WERI-Rb-1 (cell line): ENCODE results near the gene EHBP1L1.

Experiments used
- DNase-seq: peaks from one replicate; pipeline ENCODE4 v3.0.0-alpha.2; 2020
- H3K27ac ChIP-seq: fragments of 250-450 bp; sonication (Bioruptor Pico); 2 replicates; pipeline ENCODE4 v1.5.1; 2020; ENCODE audit warnings: mild to moderate bottlenecking, moderate library complexity
- H3K27me3 ChIP-seq: fragments of 250-450 bp; sonication (Bioruptor Pico); 2 replicates; pipeline ENCODE4 v1.5.1; 2021; ENCODE audit warnings: mild to moderate bottlenecking, low read depth, moderate library complexity; ENCODE audit not compliant: insufficient read depth, severe bottlenecking
- H3K36me3 ChIP-seq: fragments of 250-450 bp; sonication (Bioruptor Pico); 2 replicates; pipeline ENCODE4 v1.5.1; 2020; ENCODE audit warnings: mild to moderate bottlenecking, moderate library complexity
- H3K4me3 ChIP-seq: 2 replicates; pipeline ENCODE4 v1.5.1; 2011; ENCODE audit warnings: low read depth, mild to moderate bottlenecking, control low read depth, low read length
- H3K9me3 ChIP-seq: fragments of 250-450 bp; sonication (Bioruptor Pico); 2 replicates; pipeline ENCODE4 v1.5.1; 2021; ENCODE audit warnings: mild to moderate bottlenecking, moderate library complexity; ENCODE audit not compliant: severe bottlenecking
- CTCF ChIP-seq: IDR thresholded peaks from 2 replicates; pipeline ENCODE4 v1.5.1; 2011; ENCODE audit warnings: low read depth, mild to moderate bottlenecking, control low read depth, inconsistent platforms, low read length

Gene EHBP1L1

GRCh38 chr11:65639623-65640482 is 64.0 kb downstream of the EHBP1L1 start:
- no peak overlapping the region for H3K4me3 ChIP-seq
- no peak overlapping the region for H3K27ac ChIP-seq
- peaks cover 27% of the 10 kb centered on the region for H3K36me3 ChIP-seq

GRCh38 chr11:65640483-65641296 is 64.8 kb downstream of the EHBP1L1 start:
- Histone ChIP-seq H3K4me3 (no peak overlapping the region), H3K36me3 (peaks cover 20% of the 10 kb centered on the region), H3K27me3 (no peaks in the 10 kb centered on the region), H3K27ac (no peak overlapping the region), H3K9me3 (no peaks in the 10 kb centered on the region)
- TF ChIP-seq CTCF: no peak
- DNase-seq: no peak

More at GRCh38 chr11:65639623-65640482, 64.0 kb downstream of the EHBP1L1 start:
- no peak for TF ChIP-seq CTCF
- Histone ChIP-seq H3K27me3 (no peaks in the 10 kb centered on the region), H3K9me3 (no peaks in the 10 kb centered on the region)
- no peak for DNase-seq

- no peak overlapping the region for H3K27ac ChIP-seq
- no peaks in the 10 kb centered on the region for H3K9me3 ChIP-seq
- no peaks in the 10 kb centered on the region for H3K27me3 ChIP-seq
- H3K4me3 ChIP-seq: no peak overlapping the region
- peak; percentile 56 for DNase-seq
- peaks cover 12% of the 10 kb centered on the region for H3K36me3 ChIP-seq
- no peak for TF ChIP-seq CTCF
These were observed 65.6 kb downstream of the EHBP1L1 start for GRCh38 chr11:65641297-65642013.
